Daoy (cell line): Measurements from ENCODE around the gene SLX4IP. TPM values are rescaled to one million over a fixed set of nuclear protein-coding genes. Genes with fewer than 3 reads are reported as not detected.
A peak's percentile ranks its signal among the peaks of the same experiment; 100 is the strongest.

Experiments
- DNase-seq: peaks from one replicate; pipeline ENCODE4 v3.0.0-alpha.2; 2015; ENCODE audit warnings: low read depth
- total RNA-seq: library from RNA; depleted of rRNA; stranded (reverse); fragments of >200 nt; shearing (Covaris generic); gene quantifications from 2 replicates; pipeline ENCODE4 v1.2.3, GENCODE V29; 2014

The SLX4IP gene
- total RNA-seq, 1 experiment from 2014 or later = 3.1 TPM

GRCh38 chr20:10648651-10649050 lies 213.5 kb downstream of the SLX4IP start:
- peak; percentile 87 for DNase-seq

- no peak for DNase-seq
These were observed 214.1 kb downstream of the SLX4IP start for GRCh38 chr20:10649080-10649796.

GRCh38 chr20:10649797-10650160 lies 214.7 kb downstream of the SLX4IP start:
- peak; percentile 43 for DNase-seq

GRCh38 chr20:10651227-10651990 lies 216.3 kb downstream of the SLX4IP start:
- DNase-seq = peak; percentile 57

- DNase-seq = no peak
These were observed 217.1 kb downstream of the SLX4IP start for GRCh38 chr20:10652185-10652584.

- no peak for DNase-seq
These were observed 217.7 kb downstream of the SLX4IP start for GRCh38 chr20:10652660-10653261.

GRCh38 chr20:10653599-10654249 lies 218.6 kb downstream of the SLX4IP start:
- peak; percentile 72 for DNase-seq

GRCh38 chr20:10654250-10654610 lies 219.1 kb downstream of the SLX4IP start:
- no peak for DNase-seq

- DNase-seq = no peak
These were observed 219.5 kb downstream of the SLX4IP start for GRCh38 chr20:10654630-10655029.

- no peak for DNase-seq
These were observed 220.9 kb downstream of the SLX4IP start for GRCh38 chr20:10655720-10656669.

GRCh38 chr20:10657453-10657852 lies 222.3 kb downstream of the SLX4IP start:
- no peak for DNase-seq

- DNase-seq = no peak
These were observed 223.1 kb downstream of the SLX4IP start for GRCh38 chr20:10658051-10658823.

- DNase-seq = no peak
These were observed 223.9 kb downstream of the SLX4IP start for GRCh38 chr20:10658876-10659632.

- DNase-seq = no peak
These were observed 224.8 kb downstream of the SLX4IP start for GRCh38 chr20:10659651-10660601.

GRCh38 chr20:10660661-10661060 lies 225.6 kb downstream of the SLX4IP start:
- DNase-seq = no peak

- DNase-seq = no peak
These were observed 226.2 kb downstream of the SLX4IP start for GRCh38 chr20:10661261-10661660.

GRCh38 chr20:10662151-10662550 lies 227.0 kb downstream of the SLX4IP start:
- no peak for DNase-seq

GRCh38 chr20:10662661-10663458 lies 227.8 kb downstream of the SLX4IP start:
- no peak for DNase-seq
